ENCODE measurements around the gene CEBPE.

- TF ChIP-seq CSRNP3 (CRISPR knock-in tag; IDR thresholded peaks at IDR 0.05) (no peak), RARB (CRISPR knock-in tag; IDR thresholded peaks at IDR 0.05) (no peak), OSR1 (CRISPR knock-in tag; IDR thresholded peaks at IDR 0.05) (no peak), TOX (CRISPR knock-in tag; IDR thresholded peaks at IDR 0.05; ENCODE audit: borderline replicate concordance) (no peak), ZNF70 (CRISPR knock-in tag; IDR thresholded peaks at IDR 0.05) (no peak)
These were observed 49.2 kb upstream of the CEBPE start for GRCh38 chr14:23168246-23168645.
